HG03558 (cell line): ENCODE data around the gene GRAP2.
"Not testable (repeated sequence)": the region's sequence is repeated elsewhere in the genome, so short reads cannot be mapped to it uniquely, and the experiment has no call there.

Experiments
- ATAC-seq: cut with Tn5 transposase; IDR thresholded peaks from one replicate; pipeline ENCODE4 v1.9.1; 2021; ENCODE audit warnings: moderate number of reproducible peaks; ENCODE audit not compliant: unreplicated experiment; ENCODE audit errors: extremely low read depth

The GRAP2 gene

DNA sequence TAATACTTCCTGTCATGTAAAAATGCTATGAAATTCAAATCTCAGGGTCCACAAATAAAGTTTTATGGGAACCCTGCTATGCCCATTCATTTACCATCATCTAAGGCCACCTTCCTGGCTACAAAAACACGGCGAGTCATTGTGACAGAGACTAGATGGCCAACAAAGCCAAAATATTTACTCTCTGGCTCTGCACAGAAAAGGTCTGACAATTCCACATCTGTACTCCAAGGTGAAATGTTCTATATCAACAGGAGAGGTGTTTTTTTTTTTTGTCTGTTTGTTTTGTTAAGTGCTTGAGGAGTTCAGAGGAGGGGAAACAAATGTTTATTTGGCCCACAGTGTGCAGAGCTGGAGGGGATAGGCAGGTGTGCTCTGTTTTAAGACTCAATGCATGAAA, 40.7 kb downstream of the GRAP2 start:
- no peak for ATAC-seq

DNA sequence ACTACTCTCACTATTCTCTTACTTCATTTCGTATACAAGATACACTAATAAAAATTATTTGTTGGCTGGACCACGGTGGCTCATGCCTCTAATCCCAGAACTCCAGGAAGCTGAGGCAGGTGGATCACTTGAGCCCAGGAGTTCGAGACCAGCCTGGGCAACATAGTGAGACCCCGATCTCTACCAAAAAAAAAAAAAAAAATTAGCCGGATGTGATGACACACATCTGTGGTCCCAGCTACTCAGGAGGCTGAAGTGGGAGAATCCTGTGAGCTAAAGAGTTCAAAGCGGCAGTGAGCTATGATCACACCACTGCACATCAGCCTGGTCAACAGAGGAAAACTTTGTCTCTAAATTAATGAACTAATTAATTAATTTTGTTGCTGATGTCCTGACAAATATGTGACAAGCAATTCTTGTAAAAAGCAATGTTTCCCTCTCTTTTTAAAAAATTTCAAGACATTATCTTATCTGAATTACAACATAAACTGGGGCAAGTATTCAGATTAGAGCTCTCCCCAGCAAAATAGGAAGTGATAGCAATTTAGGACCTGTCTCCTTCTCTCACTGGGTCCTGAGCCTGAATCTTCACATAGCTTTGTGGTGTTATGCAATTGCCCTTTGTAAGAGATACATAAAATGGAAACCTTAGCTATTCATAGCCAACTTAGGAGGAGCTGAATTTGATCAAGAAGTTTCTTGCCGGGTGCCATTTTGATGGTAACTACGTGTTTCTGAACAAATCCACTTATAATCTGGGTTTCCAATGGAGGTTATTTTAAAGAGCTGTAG, 41.8 kb downstream of the GRAP2 start:
- ATAC-seq: no peak

DNA sequence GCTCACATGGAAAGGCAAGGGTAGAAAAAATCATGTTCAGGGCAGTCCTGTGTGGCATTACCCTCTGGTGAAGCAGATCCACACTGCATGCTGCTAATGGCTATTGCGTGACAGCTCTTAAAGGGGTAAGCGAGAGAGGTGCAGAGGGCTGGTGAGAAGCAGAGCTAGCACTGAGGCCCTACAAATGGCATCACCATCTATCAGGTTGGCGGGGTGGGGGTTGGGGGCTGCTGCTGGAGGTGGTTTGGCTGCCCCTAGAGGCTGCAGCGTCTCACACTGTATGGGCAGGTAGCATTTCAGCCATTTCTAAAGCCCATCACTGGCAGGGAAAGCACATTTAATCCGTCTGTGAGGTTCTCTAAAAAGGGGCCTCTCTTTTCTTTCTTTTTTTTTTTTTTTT, 42.5 kb downstream of the GRAP2 start:
- no peak for ATAC-seq

DNA sequence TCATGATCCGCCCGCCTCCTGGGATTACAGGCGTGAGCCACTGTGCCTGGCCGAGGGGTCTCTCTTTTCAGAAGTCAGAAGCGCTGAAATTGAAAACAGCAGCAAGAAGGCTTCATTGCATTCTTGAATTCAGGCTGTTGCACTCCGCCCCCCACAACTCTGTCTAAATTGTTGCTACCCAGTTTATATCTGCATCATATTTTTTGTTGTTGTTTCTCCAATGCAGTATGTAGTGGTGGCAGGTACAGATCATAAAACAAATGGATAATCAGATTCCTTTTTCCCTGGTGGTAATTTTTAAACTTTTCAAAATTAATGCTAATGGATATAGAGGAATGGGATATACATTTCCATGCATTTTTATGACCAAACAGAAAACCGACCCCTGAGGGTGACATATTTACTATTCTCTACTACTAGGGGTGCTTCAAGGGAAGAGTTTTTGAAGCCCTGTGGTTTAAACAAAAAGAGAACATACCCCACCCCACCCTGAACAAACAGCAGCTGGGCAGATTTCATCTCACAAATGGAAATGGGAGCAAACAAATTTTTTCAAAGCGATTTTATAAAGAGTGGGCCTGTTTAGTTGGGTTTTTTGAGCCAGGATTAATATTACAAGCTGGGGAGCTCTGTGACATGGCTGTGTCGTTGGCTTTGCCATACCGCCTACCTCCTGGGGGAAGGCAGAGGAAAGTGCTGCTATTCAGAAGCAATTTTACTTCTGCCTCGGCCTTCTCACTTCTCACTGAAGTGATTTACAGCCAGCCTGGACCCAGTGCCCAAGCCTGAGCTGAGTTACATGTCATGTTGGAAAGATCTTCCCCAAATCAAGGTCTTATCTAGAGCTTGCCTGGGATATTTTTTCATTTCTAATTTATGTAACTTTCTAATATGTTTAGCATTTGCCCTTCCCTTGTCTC, 43.3 kb downstream of the GRAP2 start:
- ATAC-seq: no peak

DNA sequence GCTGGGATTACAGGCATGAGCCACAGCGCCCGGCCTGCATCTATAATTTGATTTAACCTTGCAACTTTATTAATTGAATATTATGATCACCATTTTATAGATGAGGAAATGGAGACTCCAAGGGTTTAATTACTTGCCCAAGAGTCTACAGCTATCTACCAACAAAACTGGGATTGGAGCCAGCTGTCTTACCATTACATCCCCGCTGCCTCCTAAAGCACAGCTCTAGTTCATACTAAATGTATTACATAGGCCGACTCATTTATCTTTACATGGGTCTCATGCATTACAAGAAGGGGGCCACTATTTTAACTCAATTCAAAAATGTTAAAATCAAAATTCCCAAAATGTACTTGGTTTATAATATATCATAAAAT, 45.2 kb downstream of the GRAP2 start:
- ATAC-seq: no peak

DNA sequence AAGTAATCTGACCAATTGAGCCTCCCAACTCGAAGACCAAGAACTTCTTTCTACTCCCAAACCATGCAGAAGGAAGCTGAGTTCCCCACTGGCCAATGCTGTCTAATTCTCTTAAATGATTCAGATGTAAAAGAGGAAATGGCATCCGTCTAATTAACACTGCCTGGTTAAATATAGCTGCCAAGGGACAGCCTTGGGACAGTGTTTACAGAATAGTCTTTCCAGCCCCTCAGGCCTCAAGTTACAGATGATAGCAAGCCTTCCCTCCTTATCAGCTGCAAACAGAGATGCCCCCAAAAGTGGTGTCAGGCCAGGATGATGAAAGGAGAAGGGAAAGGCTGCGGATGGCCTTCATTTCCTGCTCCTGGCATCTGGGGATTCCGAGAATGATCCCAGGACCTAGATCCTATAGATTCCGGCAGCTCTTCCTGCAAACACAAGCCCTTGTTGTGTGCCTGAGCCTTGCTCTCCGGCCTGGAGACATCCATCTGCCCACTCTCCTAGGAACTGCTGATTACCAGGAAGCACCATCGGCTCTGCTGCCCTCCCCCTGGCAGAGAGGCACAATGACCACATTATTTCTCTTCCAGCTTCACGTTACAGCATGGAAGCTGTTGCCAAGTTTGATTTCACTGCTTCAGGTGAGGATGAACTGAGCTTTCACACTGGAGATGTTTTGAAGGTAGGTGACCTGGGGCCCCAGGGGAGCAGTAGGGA, 45.8 kb downstream of the GRAP2 start:
- ATAC-seq: no peak

DNA sequence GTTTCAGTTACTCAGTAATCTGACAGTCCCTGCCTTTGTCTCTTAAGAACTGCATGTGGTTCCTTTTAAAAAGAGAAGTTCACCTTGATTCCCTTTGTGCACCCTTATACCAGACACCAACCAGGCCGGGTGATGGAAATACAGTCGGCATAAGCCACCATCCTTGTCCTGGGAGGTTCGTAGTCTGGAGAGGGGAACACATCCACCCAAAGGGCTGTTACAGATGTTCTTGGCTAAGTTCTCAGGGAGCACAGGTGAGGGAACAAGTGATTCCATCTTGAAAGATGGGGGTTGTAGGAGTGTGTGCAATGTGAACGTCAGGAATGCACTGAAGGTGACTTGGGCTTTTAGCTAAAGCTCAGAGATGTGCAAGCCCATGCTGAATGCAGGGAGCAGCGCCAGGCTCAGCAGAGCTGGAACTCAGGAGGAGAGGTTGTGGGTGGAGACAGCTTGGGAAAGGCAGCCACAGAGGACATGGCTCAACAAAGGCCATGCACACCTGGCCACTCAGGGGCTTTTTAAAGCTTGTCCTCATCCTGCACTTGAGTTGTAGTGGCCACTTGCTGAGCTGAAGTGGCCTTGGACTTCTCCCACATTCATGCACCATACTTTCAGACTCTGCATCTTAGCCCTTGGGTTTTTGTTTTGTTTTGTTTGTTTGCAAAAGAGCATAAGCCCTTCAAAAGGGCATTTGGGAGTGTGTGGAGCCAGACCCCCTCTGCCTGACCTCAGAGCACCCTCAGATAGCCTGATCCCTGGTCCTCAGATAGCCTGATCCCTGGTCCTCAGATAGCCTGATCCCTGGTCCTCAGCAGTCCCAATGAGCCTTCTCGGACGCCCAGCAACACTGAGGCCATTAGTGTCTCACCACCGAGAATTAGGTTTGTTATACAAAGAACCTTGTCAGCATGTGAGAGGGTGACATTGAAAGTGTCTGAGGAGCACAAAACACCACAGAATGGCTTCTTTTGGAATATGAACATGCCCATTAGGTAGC, 46.6 kb downstream of the GRAP2 start:
- ATAC-seq: no peak

DNA sequence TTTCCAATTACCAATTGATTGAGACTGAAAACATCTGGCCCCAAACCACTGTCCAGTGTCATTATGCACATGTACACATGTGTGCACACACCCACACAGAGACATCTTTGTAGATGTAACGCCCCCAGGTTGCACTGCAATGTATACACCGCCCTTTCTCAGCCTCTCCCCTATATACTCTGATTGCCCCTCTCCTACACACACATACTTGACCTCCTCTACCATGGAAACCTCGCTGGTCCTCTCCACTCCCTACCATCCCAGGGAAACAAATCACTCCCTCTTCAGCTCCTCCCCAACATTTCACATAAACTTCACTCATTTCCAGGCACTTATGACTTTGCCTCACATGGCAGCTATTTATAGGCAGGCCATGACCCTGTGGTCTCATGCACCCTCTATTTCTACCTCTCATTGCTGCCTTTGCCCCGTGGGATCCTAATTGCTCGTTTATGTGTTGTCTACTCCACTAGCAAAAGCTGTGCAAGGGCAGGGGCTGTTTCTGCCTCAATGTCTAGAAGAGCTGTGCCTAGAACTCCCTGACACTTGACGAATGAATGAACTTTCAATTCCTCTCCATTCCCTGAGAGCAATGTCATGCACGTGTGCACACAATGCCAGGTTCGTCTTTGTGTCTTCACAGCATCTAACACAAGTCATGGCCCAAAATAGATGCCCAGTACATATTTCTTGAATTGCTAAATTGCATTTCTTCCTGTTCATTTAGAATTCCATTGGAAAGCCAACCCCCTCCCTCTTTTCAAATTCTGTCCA, 49.3 kb downstream of the GRAP2 start:
- no peak for ATAC-seq

DNA sequence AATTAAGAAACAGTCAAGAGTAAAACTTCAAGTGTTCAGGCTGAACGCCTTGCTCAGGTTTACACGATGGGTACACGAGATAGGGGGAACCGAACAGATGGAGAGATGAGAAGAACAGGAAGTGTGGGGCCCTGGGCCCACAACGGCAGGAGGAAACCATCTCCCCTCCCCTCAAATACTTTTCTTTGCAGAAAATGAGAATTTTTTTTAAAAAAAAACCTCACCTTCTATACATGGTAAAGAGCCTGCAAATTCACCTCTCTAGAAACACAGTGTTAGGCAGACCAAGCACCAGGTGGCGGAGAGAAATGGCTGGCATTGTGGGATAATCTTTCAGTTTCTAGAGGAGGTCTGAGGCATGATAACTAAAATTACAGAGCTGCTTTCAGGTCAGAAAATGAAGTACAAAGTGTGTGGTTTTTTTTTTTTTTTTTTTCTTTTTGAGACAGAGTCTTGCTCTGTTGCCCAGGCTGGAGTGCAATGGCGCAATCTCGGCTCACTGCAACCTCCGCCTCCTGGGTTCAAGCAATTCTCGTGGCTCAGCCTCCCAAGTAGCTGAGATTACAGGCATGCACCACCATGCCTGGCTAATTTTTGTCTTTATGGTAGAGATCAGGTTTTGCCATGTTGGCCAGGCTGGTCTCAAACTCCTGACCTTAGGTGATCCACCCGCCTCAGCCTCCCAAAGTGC, 50.9 kb downstream of the GRAP2 start:
- not testable (repeated sequence) for ATAC-seq

DNA sequence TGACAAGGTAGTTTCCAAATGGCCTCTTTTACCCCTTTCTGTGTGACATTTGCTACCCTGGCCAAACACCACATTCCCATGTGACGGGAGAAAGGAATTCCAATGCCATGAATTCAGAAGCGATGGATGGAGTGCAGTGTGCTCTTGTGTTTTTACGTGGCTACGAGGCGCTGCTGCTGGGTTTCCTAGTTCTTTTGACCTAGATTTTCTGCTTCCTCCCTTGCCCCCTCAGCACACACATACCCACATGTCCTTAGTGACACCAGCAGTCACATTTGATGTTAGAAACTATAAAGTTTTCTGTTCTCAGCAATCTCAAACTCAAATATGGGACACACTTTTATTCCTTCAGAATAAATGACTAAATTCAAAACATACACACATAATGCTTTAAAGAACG, 51.5 kb downstream of the GRAP2 start:
- no peak for ATAC-seq

DNA sequence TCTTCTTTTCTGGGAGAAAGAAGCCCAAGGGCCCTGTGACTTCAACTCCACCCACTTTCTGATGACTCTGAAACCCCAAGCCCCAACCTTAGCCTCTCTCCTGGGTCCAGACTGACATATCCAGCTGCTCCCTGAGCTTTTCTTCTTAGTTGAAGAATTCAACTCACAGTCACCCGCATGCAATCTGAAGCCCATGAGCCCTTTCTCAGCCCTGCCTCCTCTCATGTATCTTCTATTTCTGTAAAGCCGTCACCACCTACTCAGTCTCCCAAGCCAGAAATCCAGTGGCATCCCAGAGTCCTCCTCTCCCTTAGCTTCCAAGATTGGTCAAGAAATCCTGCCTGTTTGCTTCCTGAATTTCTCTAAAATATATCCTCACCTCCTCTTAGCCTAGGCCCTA, 52.2 kb downstream of the GRAP2 start:
- ATAC-seq: no peak

DNA sequence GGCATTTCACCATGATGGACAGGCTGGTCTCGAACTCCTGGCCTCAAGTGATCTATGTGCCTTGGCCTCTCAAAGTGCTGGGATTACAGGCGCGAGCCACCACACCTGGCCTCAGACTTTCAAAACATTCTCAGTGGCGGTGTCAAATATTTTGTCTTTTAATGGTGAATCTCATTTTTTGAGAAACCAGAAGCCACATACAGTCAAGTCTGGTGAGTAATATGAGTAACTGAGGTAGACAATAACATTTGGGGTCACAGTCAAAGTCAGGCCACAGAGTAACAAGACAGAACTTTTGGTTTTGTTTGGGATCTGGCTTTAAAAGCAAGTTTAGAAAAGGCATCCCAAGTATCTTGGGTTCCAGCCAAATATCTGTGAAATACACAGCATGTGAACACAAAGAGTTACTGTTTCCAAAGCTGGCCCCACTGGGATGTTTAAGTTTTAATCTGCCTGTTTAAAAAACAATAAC, 53.7 kb downstream of the GRAP2 start:
- no peak for ATAC-seq

DNA sequence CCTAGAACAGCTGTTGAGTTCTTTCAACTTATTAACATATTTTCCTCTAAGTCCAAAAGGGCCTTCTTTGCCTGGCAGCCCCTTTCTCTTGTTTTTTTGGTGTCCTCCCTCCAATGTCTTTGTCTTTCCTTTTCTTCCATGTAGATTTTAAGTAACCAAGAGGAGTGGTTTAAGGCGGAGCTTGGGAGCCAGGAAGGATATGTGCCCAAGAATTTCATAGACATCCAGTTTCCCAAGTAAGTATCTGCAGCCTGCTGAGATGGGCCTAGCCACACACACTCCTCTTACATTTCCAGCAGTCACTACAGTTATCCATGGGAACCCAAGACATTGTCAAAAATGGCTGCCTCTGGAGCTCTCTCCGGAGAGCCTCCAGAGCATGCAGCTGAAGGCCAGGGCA, 54.8 kb downstream of the GRAP2 start:
- ATAC-seq: no peak

DNA sequence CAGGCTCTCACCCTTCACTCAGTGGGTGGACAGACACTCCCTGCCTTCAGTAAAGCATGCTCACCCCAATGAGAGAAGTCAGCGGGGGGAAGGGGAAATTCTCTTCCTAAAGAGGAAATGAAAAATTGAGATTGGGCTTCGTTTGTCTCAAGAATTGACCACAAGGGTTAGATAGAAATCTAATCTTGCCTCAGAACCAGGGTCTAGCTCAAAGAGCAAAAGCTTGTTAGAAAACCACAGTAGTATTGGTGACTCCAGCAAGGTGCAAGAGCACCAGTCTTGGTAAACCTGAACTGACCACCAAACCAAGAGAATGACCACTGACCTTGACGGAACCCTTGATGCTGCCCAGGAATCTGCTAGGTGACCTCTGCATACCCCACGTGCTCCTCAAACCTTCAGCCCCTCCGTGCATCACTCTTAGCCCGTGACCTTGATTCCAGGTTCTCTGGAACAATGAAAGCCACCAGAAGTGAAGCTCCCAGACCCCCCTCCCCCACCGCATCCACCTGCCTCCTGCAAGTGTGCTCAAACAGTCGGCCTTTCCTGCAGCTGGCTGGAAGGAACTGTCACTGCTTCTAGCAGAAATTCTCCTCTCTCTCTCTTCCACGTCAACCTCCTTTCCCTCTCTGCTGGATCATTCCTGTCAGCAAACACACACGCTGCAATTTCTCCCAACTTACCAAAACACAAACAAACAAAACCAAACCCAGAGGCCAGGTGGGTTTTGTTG, 56.2 kb downstream of the GRAP2 start:
- ATAC-seq: no peak

DNA sequence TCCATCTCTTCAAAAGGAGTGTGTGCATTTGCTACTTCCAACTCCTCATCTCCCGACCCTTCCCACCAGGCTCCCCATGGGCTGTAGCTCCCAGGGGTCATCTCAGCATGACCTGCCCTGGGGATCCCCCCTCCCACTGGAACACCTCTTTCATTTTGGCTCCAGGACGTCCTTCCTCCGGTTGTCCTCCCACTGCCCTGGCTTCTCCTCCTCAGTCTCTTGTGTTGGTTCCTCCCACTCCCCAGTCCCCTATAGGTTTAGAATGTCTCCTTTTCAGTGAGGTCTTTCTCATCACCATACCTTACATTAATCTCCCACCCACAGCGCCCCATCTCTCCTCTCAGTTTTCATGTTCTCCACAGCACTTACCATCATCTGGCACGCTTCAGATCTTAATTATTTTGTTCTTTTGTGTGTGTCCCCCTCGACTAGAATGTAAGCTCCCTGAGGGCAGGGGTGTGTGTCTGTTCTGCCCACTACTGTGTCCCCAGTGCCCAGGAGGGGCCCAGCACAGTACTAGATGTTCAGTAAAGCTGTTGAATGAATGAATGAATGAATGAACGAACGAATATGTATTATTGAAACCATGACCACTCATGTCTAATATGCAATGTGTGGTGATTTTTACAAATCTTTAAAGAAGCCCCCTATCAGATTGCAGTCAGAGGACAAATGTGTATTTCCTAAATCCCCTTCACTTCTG, 57.3 kb downstream of the GRAP2 start:
- ATAC-seq: no peak

DNA sequence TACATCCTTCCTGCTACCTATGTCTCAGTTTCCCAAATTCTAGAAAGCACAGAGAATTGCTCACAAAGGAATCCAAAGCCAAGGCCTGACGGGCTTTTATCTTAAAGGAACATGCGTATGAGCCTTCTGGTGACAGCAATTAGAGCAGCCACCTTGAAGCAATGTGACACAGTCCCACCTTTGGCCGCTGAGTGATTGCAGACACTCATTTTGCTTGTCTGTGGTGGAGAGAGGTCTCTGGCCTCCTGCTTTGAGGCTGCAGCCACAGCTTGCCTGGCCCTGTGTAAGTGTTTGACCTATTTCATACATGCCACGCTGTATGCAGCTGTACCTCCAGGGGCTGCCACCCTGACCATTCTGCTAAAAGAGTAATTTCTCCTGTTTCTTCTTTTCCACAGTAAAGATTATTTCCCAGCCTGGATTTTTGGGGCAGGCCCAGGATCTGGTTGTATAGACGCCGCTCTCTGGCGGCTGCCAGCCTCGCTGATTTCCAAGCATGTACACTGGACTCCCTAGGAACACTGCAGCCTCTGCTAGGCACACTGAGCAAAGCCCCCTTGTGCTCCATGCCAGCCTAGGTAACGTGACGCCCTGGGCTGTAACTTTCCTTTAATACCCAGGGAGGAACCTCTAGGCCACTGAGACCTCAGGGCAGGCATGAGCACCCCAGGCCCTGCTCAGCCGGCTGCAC, 58.2 kb downstream of the GRAP2 start:
- ATAC-seq: no peak
